MM.1S (cell line): ENCODE data around the gene PLIN3.

Source experiments
- EZH2 ChIP-seq: fragments of 300-600 bp; sonication (generic); optimal IDR thresholded peaks from 2 replicates; pipeline ENCODE3; 2017; ENCODE audit warnings: low read depth, mild to moderate bottlenecking, antibody characterized with exemption, low read length, mixed read lengths
- EZH2phosphoT487 ChIP-seq: fragments of 300-600 bp; sonication (generic); IDR thresholded peaks from 2 replicates; pipeline ENCODE4 v1.6.1; 2018; ENCODE audit warnings: antibody characterized with exemption, low read length
- TF ChIP-seq, protein P1 (sequence below): fragments of 300-600 bp; sonication (generic); IDR thresholded peaks from 2 replicates; pipeline ENCODE4 v1.5.1; 2016; ENCODE audit warnings: antibody characterized with exemption, low read length, mixed read lengths

DNA sequence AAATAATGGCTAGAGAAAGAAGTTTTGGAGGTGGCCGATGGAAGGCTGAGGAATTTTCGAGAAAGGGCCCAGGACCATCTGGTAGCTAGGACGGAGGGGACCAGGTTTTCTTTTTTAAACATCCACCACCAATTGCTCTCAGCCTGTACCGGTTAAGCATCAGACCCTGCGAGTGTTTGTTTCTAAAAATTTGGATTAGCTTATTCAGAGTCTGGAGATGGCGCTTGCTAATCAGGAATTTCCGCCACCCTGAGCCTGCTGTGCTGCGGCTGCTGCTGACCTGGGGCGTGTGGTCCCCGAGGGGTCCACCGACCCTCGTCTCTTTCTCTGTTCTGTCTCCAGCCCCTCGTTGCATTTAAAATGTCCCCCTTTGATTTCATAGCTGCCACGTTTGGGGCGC lies 43.8 kb upstream of the PLIN3 start:
- TF ChIP-seq, protein P1, sequence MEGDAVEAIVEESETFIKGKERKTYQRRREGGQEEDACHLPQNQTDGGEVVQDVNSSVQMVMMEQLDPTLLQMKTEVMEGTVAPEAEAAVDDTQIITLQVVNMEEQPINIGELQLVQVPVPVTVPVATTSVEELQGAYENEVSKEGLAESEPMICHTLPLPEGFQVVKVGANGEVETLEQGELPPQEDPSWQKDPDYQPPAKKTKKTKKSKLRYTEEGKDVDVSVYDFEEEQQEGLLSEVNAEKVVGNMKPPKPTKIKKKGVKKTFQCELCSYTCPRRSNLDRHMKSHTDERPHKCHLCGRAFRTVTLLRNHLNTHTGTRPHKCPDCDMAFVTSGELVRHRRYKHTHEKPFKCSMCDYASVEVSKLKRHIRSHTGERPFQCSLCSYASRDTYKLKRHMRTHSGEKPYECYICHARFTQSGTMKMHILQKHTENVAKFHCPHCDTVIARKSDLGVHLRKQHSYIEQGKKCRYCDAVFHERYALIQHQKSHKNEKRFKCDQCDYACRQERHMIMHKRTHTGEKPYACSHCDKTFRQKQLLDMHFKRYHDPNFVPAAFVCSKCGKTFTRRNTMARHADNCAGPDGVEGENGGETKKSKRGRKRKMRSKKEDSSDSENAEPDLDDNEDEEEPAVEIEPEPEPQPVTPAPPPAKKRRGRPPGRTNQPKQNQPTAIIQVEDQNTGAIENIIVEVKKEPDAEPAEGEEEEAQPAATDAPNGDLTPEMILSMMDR = no peak
- no peak for TF ChIP-seq EZH2
- no peak for TF ChIP-seq EZH2phosphoT487
